OCI-LY1 (cell line): ENCODE data around the gene ZNF575.

Source experiments
- EZH2 ChIP-seq: fragments of 200-600 bp; sonication (generic), shearing (Covaris generic); IDR thresholded peaks from 2 replicates; pipeline ENCODE4 v1.8.0; 2017; ENCODE audit warnings: borderline replicate concordance, mixed run types, mild to moderate bottlenecking, antibody characterized with exemption, low read length, moderate library complexity, mixed read lengths
- TF ChIP-seq, protein P1 (sequence below): fragments of 200-600 bp; sonication (generic), shearing (Covaris generic); IDR thresholded peaks from 2 replicates; pipeline ENCODE4 v1.5.1; 2017; ENCODE audit warnings: mild to moderate bottlenecking, antibody characterized with exemption, low read length, moderate library complexity, mixed read lengths

DNA sequence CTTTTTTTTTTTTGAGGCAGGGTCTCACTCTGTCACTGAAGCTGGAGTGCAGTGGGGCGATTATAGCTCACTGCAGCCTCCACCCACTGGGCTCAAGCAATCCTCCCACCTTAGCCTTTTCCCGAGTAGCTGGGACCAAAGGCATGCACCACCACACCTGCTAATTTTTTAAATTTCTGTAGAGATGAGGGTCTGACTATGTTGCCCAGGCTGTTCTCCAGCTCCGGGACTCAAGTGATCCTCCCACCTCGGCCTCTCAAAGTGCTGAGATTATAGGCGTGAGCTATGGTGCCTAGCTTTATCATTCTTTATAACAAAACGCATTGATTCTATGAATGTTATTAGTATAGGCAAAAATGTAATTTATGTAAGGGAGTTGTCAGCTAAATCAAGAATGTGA is 49.7 kb upstream of the ZNF575 start:
- TF ChIP-seq, protein P1, sequence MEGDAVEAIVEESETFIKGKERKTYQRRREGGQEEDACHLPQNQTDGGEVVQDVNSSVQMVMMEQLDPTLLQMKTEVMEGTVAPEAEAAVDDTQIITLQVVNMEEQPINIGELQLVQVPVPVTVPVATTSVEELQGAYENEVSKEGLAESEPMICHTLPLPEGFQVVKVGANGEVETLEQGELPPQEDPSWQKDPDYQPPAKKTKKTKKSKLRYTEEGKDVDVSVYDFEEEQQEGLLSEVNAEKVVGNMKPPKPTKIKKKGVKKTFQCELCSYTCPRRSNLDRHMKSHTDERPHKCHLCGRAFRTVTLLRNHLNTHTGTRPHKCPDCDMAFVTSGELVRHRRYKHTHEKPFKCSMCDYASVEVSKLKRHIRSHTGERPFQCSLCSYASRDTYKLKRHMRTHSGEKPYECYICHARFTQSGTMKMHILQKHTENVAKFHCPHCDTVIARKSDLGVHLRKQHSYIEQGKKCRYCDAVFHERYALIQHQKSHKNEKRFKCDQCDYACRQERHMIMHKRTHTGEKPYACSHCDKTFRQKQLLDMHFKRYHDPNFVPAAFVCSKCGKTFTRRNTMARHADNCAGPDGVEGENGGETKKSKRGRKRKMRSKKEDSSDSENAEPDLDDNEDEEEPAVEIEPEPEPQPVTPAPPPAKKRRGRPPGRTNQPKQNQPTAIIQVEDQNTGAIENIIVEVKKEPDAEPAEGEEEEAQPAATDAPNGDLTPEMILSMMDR = no peak
- TF ChIP-seq EZH2 = no peak
